NCI-H345 treated with DMSO at 0.1 percent for 48 hours (cell line): ENCODE measurements around the gene MT1G.
"Not testable (repeated sequence)": the region's sequence is repeated elsewhere in the genome, so short reads cannot be mapped to it uniquely, and the experiment has no call there.

ENCODE experiments used
- DNase-seq: peaks from one replicate; lab custom pipeline; 2025; ENCODE audit not compliant: unreplicated experiment; lab: John Stamatoyannopoulos, UW

MT1G gene

GRCh38 chr16:56621665-56622445 lies 46.0 kb downstream of the MT1G start:
- DNase-seq, result not testable (repeated sequence)

GRCh38 chr16:56620339-56620897 lies 47.4 kb downstream of the MT1G start:
- no peak for DNase-seq

- DNase-seq, result no peak
These were observed 49.7 kb downstream of the MT1G start for GRCh38 chr16:56618138-56618537.

GRCh38 chr16:56617212-56618085 lies 50.4 kb downstream of the MT1G start:
- DNase-seq, result no peak
